Measurements from ENCODE around the gene FALEC. TPM values are rescaled to one million over a fixed set of nuclear protein-coding genes. Genes with fewer than 3 reads are reported as not detected.

FALEC gene
- total RNA-seq, 1 experiment from 2014 or later, result 0.59 TPM

DNA sequence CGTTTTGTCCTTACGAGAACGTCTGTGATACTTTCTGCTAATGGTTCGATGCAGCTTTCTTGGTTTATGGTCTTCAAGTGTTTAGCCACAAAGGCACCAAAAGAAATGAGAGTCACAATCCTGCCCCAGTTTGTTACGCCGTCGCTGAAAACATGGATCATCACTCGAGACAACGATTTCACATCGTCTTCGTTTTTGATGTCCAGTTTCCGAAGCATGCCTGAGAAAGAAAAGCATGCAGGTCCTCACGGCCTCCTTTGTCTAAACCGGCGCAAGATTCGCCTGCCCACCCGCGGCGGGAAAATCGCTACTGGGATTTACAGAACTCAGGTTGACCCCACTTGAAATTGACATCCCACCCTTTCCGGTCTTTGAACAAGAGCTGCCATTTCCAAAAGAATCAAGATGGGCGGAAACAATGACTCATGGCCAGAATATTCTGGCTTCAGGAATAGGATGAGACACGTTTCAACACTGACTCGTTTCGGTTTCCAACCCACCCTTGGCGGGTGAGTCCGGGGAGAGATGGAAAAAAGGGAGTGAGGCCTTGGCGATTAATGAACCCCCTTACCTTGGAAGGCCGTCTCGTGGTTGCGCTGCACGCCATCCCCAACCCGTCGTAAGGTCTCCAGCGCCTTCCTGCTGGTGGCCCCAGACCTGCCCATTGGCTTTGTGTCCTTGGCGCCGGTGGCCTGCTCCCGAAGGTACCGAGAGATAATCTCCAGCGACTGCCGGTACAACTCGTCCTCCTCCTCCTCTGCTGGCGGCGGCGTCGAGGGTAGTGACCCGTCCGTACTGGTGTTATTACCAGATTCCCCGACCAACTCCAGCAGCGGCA lies 62.9 kb downstream of the FALEC start:
- BruUV-seq (replicated peaks), result no TSS peak
- CTCF ChIA-PET, result interaction anchor here (1.0 to 5.1 kb wide), 3 partner anchors 11 to 428 kb away, joined by 4 to 51 read pairs (median 9); partner anchors contain the start of gene MINDY1
- Histone ChIP-seq H3K27me3 (replicated peaks; ENCODE audit: control insufficient read depth, insufficient read depth, low read length) (no peaks in the 10 kb centered on the region), H3K4me1 (peaks cover 34% of the 10 kb centered on the region), H3K9me3 (no peaks in the 10 kb centered on the region), H3K4me3 (ENCODE audit: low read depth, low read length) (peak overlapping the region; percentile 95), H3K36me3 (ENCODE audit: control insufficient read depth, insufficient read depth, low read length) (peaks cover 3% of the 10 kb centered on the region)
- Mint-ChIP-seq H3K27ac (ENCODE audit: unreplicated experiment) (peak overlapping the region; percentile 98), H3K36me3 (ENCODE audit: insufficient read depth, unreplicated experiment) (peaks cover 62% of the 10 kb centered on the region), H3K4me3 (ENCODE audit: unreplicated experiment) (peak overlapping the region; percentile 100), H3K27me3 (ENCODE audit: insufficient read depth, unreplicated experiment) (no peaks in the 10 kb centered on the region), H3K4me1 (ENCODE audit: low read depth, unreplicated experiment) (peaks cover 34% of the 10 kb centered on the region), H3K9me3 (ENCODE audit: unreplicated experiment) (no peaks in the 10 kb centered on the region)
- intact Hi-C loops (cut with micrococcal nuclease; ENCODE audit: unreplicated experiment), result loop anchor here (2.0 kb wide), 3 partner anchors 26 to 50 kb away; partner anchors contain the start of gene ENSA
- peak in 1 of 2 experiments; percentile 48 for DNase-seq
- POLR2A ChIA-PET, result interaction anchor here (0.5 to 6.2 kb wide), 18 partner anchors 8 to 612 kb away, joined by 3 to 152 read pairs (median 8); partner anchors contain the start of genes ENSA and MINDY1
- TF ChIP-seq, protein P1, sequence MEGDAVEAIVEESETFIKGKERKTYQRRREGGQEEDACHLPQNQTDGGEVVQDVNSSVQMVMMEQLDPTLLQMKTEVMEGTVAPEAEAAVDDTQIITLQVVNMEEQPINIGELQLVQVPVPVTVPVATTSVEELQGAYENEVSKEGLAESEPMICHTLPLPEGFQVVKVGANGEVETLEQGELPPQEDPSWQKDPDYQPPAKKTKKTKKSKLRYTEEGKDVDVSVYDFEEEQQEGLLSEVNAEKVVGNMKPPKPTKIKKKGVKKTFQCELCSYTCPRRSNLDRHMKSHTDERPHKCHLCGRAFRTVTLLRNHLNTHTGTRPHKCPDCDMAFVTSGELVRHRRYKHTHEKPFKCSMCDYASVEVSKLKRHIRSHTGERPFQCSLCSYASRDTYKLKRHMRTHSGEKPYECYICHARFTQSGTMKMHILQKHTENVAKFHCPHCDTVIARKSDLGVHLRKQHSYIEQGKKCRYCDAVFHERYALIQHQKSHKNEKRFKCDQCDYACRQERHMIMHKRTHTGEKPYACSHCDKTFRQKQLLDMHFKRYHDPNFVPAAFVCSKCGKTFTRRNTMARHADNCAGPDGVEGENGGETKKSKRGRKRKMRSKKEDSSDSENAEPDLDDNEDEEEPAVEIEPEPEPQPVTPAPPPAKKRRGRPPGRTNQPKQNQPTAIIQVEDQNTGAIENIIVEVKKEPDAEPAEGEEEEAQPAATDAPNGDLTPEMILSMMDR (IDR thresholded peaks at IDR 0.05; ENCODE audit: insufficient read depth in 1 of 2, low read depth in 1 of 2, low read length in 1 of 2, severe bottlenecking in 1 of 2, unreplicated experiment in 1 of 2), result no peak

DNA sequence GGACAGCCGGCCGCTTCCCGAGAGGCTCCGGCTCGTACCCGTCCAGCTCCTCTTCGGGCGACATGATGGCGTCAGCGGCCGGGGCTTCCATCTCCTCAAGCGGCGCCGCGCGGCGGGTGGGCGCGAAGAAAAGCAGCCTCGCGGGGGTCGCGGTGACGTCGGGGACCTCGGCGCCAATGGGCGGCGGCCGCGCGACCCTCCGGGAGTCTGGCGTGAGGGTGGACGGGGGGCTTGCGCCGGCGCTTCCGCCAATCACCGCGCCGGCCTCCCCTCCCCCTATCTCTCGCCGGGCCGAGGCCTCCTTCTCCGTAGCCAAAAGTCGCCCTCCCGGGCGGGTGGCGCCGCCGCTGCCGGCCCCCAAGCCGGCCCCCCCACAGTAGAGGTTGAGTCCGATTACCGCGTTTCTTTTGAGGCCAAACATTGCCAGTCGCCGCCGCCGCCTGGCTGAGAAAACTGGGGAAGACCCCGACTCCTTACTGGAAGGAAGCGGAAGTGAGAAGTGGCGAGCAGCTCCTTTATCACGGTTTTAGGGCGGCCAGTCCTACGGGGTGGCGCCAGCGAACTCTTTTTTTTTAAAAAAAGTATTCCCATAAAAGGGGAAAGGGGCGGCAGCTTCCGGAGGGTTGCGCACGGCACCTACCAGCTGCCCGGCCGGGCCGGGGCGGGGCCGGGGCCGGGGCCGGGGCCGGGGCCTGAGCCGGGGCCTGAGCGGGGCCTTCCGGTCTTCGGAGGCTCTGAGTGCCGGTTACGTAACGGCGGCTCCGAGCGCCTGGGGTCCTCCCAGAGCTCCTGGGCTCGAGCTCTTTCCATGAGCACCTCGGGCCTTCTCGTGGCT lies 63.8 kb downstream of the FALEC start, which contains the start of gene MCL1:
Gene MCL1 (minus strand): TSS at position 501 of the 835 bp plus-strand sequence. CDS start 80 bp downstream, at position 421.
- H3K27me3 Mint-ChIP-seq (ENCODE audit: insufficient read depth, unreplicated experiment), result no peaks in the 10 kb centered on the region
- no peaks in the 10 kb centered on the region for H3K9me3 ChIP-seq
- peak within 1 kb of the TSS; percentile 100 for H3K4me3 Mint-ChIP-seq (ENCODE audit: unreplicated experiment)
- intact Hi-C loops (cut with micrococcal nuclease; ENCODE audit: unreplicated experiment), result loop anchor here (2.0 kb wide), 3 partner anchors 25 to 49 kb away; partner anchors contain the start of gene ENSA
- no peaks in the 10 kb centered on the region for H3K27me3 ChIP-seq (replicated peaks; ENCODE audit: control insufficient read depth, insufficient read depth, low read length)
- peaks cover 53% of the 10 kb centered on the region for H3K36me3 Mint-ChIP-seq (ENCODE audit: insufficient read depth, unreplicated experiment)
- peak within 1 kb of the TSS; percentile 95 for H3K4me3 ChIP-seq (ENCODE audit: low read depth, low read length)
- H3K4me1 ChIP-seq, result peaks cover 33% of the 10 kb centered on the region
- ChIA-PET CTCF (interaction anchor here (0.7 to 5.1 kb wide), 7 partner anchors 9 to 427 kb away, joined by 3 to 51 read pairs (median 6); partner anchors contain the start of genes GOLPH3L and MINDY1), POLR2A (interaction anchor here (0.5 to 6.2 kb wide), 37 partner anchors 9 to 931 kb away, joined by 3 to 152 read pairs (median 5); partner anchors contain the start of genes ADAMTSL4, ENSA, FALEC and GOLPH3L)
- no TSS peak for BruUV-seq (replicated peaks)
- no peaks in the 10 kb centered on the region for H3K9me3 Mint-ChIP-seq (ENCODE audit: unreplicated experiment)
- TF ChIP-seq, protein P1 (IDR thresholded peaks at IDR 0.05; ENCODE audit: insufficient read depth in 1 of 2, low read depth in 1 of 2, low read length in 1 of 2, severe bottlenecking in 1 of 2, unreplicated experiment in 1 of 2), result peak in 1 of 2 experiments; percentile 10
- peak; percentile 96 for DNase-seq
- H3K27ac Mint-ChIP-seq (ENCODE audit: unreplicated experiment), result peak within 1 kb of the TSS; percentile 98
- H3K36me3 ChIP-seq (ENCODE audit: control insufficient read depth, insufficient read depth, low read length), result peaks cover 3% of the 10 kb centered on the region
- peaks cover 34% of the 10 kb centered on the region for H3K4me1 Mint-ChIP-seq (ENCODE audit: low read depth, unreplicated experiment)

Data from Caco-2 (cell line).